B cell (primary cell): ENCODE results near the gene SFMBT2. TPM values are rescaled to one million over a fixed set of nuclear protein-coding genes. Genes with fewer than 3 reads are reported as not detected.

Experiments
- ATAC-seq: fragments of 200-7000 bp; cut with Tn5 transposase; one replicate; pipeline ENCODE4 v1.10.0; 2021; ENCODE audit warnings: low read depth, mild to moderate bottlenecking, moderate number of reproducible peaks, moderate library complexity
- CTCF ChIA-PET: fragments of 350-600 bp; sonication (Branson Sonifier 250); formaldehyde crosslinking; loops from one replicate; lab custom pipeline; 2021; ENCODE audit warnings: antibody characterized with exemption, inconsistent platforms; lab: Charles Lee
- POLR2A ChIA-PET: fragments of 350-600 bp; sonication (Branson Sonifier 250); formaldehyde crosslinking; loops from one replicate; lab custom pipeline; 2021; ENCODE audit warnings: antibody characterized with exemption; lab: Charles Lee
- DNase-seq: peaks from one replicate; pipeline ENCODE4 v3.0.0; 2013
- H2AFZ ChIP-seq: 2 replicates; pipeline ENCODE4 v1.6.1; 2012; ENCODE audit warnings: mild to moderate bottlenecking, low read depth, low read length; ENCODE audit not compliant: insufficient read depth, poor library complexity, severe bottlenecking
- H3K27ac ChIP-seq, 2 donors: 1 replicate in 1 of 2; 2 replicates in 1 of 2; pipeline ENCODE4 v1.5.1; 2012 to 2013; ENCODE audit warnings: low read length in 2 of 2, mild to moderate bottlenecking in 2 of 2, moderate library complexity in 1 of 2
- H3K27me3 ChIP-seq, 4 experiments: fragments of 200-600 bp in 1 of 4; sonication (generic) in 1 of 4; replicated peaks in 1 of 4; 1 replicate in 2 of 4; 2 replicates in 2 of 4; pipeline versions ENCODE4 v1.6.1 to v1.7.0; 2013 to 2016; ENCODE audit warnings: low read length in 3 of 4, mild to moderate bottlenecking in 2 of 4, mixed read lengths in 1 of 4, moderate library complexity in 1 of 4; ENCODE audit not compliant: insufficient read depth in 4 of 4, control insufficient read depth in 3 of 4; ENCODE audit errors: control extremely low read depth in 1 of 4
- H3K36me3 ChIP-seq, 2 experiments: replicated peaks in 1 of 2; 1 replicate in 1 of 2; 2 replicates in 1 of 2; pipeline versions ENCODE4 v1.6.1 to v1.7.1; 2013; ENCODE audit warnings: low read length in 1 of 2; ENCODE audit not compliant: insufficient read depth in 2 of 2, control insufficient read depth in 1 of 2; ENCODE audit errors: control extremely low read depth in 1 of 2, extremely low read depth in 1 of 2
- H3K4me1 ChIP-seq, 2 donors: fragments of 200-600 bp in 1 of 2; sonication (generic) in 1 of 2; 1 replicate in 1 of 2; 2 replicates in 1 of 2; pipeline versions ENCODE4 v1.5.1 to v1.6.1; 2013 to 2017; ENCODE audit warnings: low read length in 2 of 2; ENCODE audit not compliant: control insufficient read depth in 2 of 2, insufficient read depth in 2 of 2
- H3K4me2 ChIP-seq: replicated peaks from 2 replicates; pipeline ENCODE3; 2012; ENCODE audit warnings: mild to moderate bottlenecking, low read depth, low read length; ENCODE audit not compliant: poor library complexity, severe bottlenecking
- H3K4me3 ChIP-seq, 5 experiments: fragments of 200-600 bp in 1 of 5; sonication (generic) in 1 of 5; 1 replicate in 3 of 5; 2 replicates in 2 of 5; pipeline versions ENCODE4 v1.5.1 to v1.7.0; 2011 to 2016; ENCODE audit warnings: low read length in 4 of 5, mild to moderate bottlenecking in 4 of 5, low read depth in 2 of 5, control low read depth in 1 of 5, moderate library complexity in 1 of 5; ENCODE audit not compliant: insufficient read depth in 1 of 5; ENCODE audit errors: control extremely low read depth in 1 of 5, extremely low read depth in 1 of 5
- H3K79me2 ChIP-seq: fragments of 200-600 bp; sonication (generic); one replicate; pipeline ENCODE4 v1.6.0; 2016; ENCODE audit warnings: low read length; ENCODE audit not compliant: control insufficient read depth, insufficient read depth
- H3K9ac ChIP-seq: fragments of 200-600 bp; sonication (generic); 2 replicates; pipeline ENCODE4 v1.6.1; 2017; ENCODE audit warnings: mild to moderate bottlenecking, low read length, moderate library complexity
- H3K9me3 ChIP-seq, 3 donors: one replicate each; pipeline versions ENCODE4 v1.6.1 to v1.7.1; 2013; ENCODE audit warnings: low read length in 2 of 3; ENCODE audit not compliant: control insufficient read depth in 2 of 3, insufficient read depth in 1 of 3; ENCODE audit errors: control extremely low read depth in 1 of 3
- H4K20me1 ChIP-seq: 2 replicates; pipeline ENCODE4 v1.6.0; 2012; ENCODE audit warnings: mild to moderate bottlenecking, low read length; ENCODE audit not compliant: insufficient read depth, control insufficient read depth, poor library complexity, severe bottlenecking
- H3K27ac Mint-ChIP-seq: one replicate; pipeline ENCODE4 v1.8.0; 2021; ENCODE audit warnings: mixed read lengths
- H3K27me3 Mint-ChIP-seq: one replicate; pipeline ENCODE4 v1.8.0; 2021; ENCODE audit warnings: mixed read lengths
- H3K4me1 Mint-ChIP-seq: one replicate; pipeline ENCODE4 v1.8.0; 2021; ENCODE audit warnings: mixed read lengths
- H3K4me3 Mint-ChIP-seq: one replicate; pipeline ENCODE4 v1.8.0; 2021; ENCODE audit warnings: mixed read lengths
- H3K9me3 Mint-ChIP-seq: one replicate; pipeline ENCODE4 v1.8.0; 2022; ENCODE audit warnings: mixed read lengths; ENCODE audit not compliant: insufficient read depth
- EZH2 ChIP-seq: IDR thresholded peaks from 2 replicates; pipeline ENCODE4 v1.6.1; 2012; ENCODE audit warnings: borderline replicate concordance, low read depth, mild to moderate bottlenecking, moderate library complexity, low read length; ENCODE audit not compliant: insufficient read depth, poor library complexity, severe bottlenecking
- WGBS: methylation state at CpG from one replicate; pipeline ENCODE4 v1.1.5; 2013; ENCODE audit warnings: missing lambda C conversion rate; ENCODE audit not compliant: insufficient coverage; 5-methylcytosine and 5-hydroxymethylcytosine counted together
- intact Hi-C: fragments of 100-400 bp; cut with micrococcal nuclease; formaldehyde crosslinking; loops from one replicate; pipeline ENCODE4 v1.10.0; 2022
- polyA plus RNA-seq: library from polyadenylated mRNA; depleted of rRNA; stranded (reverse); fragments of >200 nt; gene quantifications from 2 replicates; pipeline ENCODE4 v1.2.3, GENCODE V29; 2012
- total RNA-seq, 2 donors: library from RNA; stranded (reverse); fragments of 120-200 nt in 1 of 2; gene quantifications; 1 replicate in 1 of 2; 2 replicates in 1 of 2; pipeline versions ENCODE4 v1.2.3 to v1.2.4, GENCODE V29; 2013 to 2022
- TF ChIP-seq, protein P1 (sequence below): fragments of 200-600 bp; IDR thresholded peaks from one replicate; pipeline ENCODE4 v1.8.0; 2022; ENCODE audit warnings: antibody characterized with exemption, mild to moderate bottlenecking

The SFMBT2 gene
- total and polyA plus RNA-seq, 2 donors (not counting 1 experiment from before 2014, with no cell fraction given): 2.3 to 24.0 TPM

DNA sequence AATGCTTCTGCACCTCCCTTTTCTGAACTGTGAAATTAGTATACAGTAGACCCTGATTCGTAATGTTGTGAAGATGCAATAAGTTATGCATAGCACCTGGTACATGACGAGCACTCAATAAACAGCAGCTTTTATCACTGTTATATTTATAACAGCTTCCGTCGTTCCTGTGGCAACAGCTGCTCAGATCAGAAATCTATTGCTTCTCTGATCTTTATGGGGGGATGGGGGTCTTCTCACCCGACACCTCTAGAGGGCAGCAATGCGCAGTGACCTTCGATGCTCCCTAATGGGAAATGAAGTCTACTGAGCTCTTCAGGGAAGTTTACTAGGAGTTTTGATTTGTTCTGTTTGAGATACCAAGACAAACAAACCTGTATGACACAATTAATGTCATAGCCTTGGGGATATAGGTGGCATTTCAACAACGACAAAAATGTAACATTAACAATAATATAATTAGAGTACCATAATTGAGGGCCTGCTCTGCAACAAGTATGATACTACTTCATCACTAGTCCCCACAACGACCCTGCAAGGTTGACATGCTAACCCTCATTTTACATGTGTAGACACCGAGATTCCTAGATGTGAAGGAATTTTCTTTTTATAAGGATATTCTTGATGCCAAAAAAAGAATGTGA, 289.6 kb downstream of the SFMBT2 start:
- no peak overlapping the region for H3K4me3 Mint-ChIP-seq
- H3K27ac Mint-ChIP-seq: no peak overlapping the region
- Histone ChIP-seq H3K4me3 (no peak overlapping the region), H3K79me2 (no peaks in the 10 kb centered on the region), H3K4me1 (peaks cover 4 to 5% of the 10 kb centered on the region in 2 donors), H3K4me2 (no peak overlapping the region), H2AFZ (no peak overlapping the region), H3K36me3 (no peaks in the 10 kb centered on the region), H3K27ac (no peak overlapping the region), H3K9me3 (no peaks in the 10 kb centered on the region), H4K20me1 (no peaks in the 10 kb centered on the region), H3K9ac (no peak overlapping the region), H3K27me3 (no peaks in the 10 kb centered on the region)
- H3K9me3 Mint-ChIP-seq: no peaks in the 10 kb centered on the region
- DNase-seq: peak; percentile 78
- no peak for TF ChIP-seq EZH2
- TF ChIP-seq, protein P1, sequence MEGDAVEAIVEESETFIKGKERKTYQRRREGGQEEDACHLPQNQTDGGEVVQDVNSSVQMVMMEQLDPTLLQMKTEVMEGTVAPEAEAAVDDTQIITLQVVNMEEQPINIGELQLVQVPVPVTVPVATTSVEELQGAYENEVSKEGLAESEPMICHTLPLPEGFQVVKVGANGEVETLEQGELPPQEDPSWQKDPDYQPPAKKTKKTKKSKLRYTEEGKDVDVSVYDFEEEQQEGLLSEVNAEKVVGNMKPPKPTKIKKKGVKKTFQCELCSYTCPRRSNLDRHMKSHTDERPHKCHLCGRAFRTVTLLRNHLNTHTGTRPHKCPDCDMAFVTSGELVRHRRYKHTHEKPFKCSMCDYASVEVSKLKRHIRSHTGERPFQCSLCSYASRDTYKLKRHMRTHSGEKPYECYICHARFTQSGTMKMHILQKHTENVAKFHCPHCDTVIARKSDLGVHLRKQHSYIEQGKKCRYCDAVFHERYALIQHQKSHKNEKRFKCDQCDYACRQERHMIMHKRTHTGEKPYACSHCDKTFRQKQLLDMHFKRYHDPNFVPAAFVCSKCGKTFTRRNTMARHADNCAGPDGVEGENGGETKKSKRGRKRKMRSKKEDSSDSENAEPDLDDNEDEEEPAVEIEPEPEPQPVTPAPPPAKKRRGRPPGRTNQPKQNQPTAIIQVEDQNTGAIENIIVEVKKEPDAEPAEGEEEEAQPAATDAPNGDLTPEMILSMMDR: peak; percentile 82
- peaks cover 11% of the 10 kb centered on the region for H3K27me3 Mint-ChIP-seq
- intact Hi-C loops: loop anchor here (1.0 to 5.0 kb wide), 5 partner anchors 141 to 501 kb away; no protein-coding TSS in a partner anchor
- WGBS: no CpG with 5 or more reads among the region's 10 CpGs
- POLR2A ChIA-PET: no interaction called here
- H3K4me1 Mint-ChIP-seq: peaks cover 5% of the 10 kb centered on the region
- CTCF ChIA-PET: interaction anchor here (0.6 to 3.8 kb wide), 28 partner anchors 10 to 566 kb away, joined by 3 to 55 read pairs (median 4); partner anchors contain the start of gene SFMBT2
- peak; percentile 80 for ATAC-seq

DNA sequence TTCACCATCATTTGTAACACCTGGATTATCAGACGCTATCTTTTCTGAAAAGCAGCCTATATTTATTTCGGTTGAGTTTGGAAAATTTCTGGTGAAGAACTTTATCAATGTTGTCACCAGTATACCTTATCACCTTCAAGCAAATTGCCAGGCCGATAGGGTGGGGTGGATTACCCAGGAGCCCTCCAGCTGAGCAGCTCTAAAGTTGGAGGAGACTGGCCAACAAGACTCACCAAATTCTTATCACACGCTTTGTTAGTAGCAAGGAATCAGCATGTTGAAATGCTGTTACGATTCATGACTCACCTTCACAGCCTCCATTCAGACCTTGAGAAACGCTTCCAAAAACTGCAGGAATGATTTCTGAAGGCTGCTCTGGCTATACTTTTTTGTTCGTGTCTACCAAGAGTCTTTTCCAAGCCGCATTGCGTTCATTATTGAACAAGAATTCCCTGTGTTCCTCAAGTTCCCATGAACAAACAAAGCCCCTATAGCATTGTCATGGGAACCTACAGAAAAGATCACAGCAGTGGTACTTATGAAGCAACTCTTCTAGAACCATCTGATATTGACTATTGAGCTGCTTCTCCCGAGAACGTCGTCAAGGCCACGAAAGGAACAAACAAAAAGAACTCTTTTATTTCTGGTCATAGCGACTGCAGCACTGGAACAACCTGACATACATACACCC, 291.4 kb downstream of the SFMBT2 start:
- ChIA-PET CTCF (interaction anchor here (0.6 to 3.8 kb wide), 4 partner anchors 15 to 748 kb away, joined by 3 to 37 read pairs (median 3); no protein-coding TSS in a partner anchor), POLR2A (no interaction called here)
- no peaks in the 10 kb centered on the region for H3K9me3 Mint-ChIP-seq

More for the DNA sequence above, 291.4 kb downstream of the SFMBT2 start:
- TF ChIP-seq, protein P1: no peak
- TF ChIP-seq EZH2: no peak
- no peak overlapping the region for H3K4me3 Mint-ChIP-seq
- H2AFZ ChIP-seq: no peak overlapping the region
- no peaks in the 10 kb centered on the region for H3K9me3 ChIP-seq
- H3K27me3 Mint-ChIP-seq: peaks cover 8% of the 10 kb centered on the region
- intact Hi-C loops: loop anchor here (5.0 kb wide), 2 partner anchors 143 to 503 kb away; no protein-coding TSS in a partner anchor
- H3K27ac ChIP-seq: no peak overlapping the region
- ATAC-seq: no peak
- H3K4me1 ChIP-seq: peaks cover 4 to 5% of the 10 kb centered on the region in 2 donors
- H4K20me1 ChIP-seq: no peaks in the 10 kb centered on the region
- no peaks in the 10 kb centered on the region for H3K79me2 ChIP-seq
- DNase-seq: no peak
- no peak overlapping the region for H3K27ac Mint-ChIP-seq
- no peak overlapping the region for H3K4me3 ChIP-seq
- H3K4me1 Mint-ChIP-seq: peaks cover 5% of the 10 kb centered on the region
- no peak overlapping the region for H3K9ac ChIP-seq
- no peak overlapping the region for H3K4me2 ChIP-seq
- WGBS: 99% methylated on average over 11 of the region's 14 CpGs
- no peaks in the 10 kb centered on the region for H3K27me3 ChIP-seq
- no peaks in the 10 kb centered on the region for H3K36me3 ChIP-seq
